WTC11 (cell line): ENCODE results near the gene ARHGAP26. TPM values are rescaled to one million over a fixed set of nuclear protein-coding genes. Genes with fewer than 3 reads are reported as not detected.
A peak's percentile ranks its signal among the peaks of the same experiment; 100 is the strongest.

Experiments used
- ATAC-seq: fragments of 200-7000 bp; cut with Tn5 transposase; 2 replicates; pipeline ENCODE4 v1.10.0; 2021; ENCODE audit warnings: mild to moderate bottlenecking, moderate library complexity
- CTCF ChIA-PET: fragments of 300-600 bp; sonication (Branson Sonifier 250); formaldehyde crosslinking; loops from one replicate; lab custom pipeline; 2021; ENCODE audit warnings: antibody characterized with exemption; lab: Charles Lee
- POLR2A ChIA-PET: fragments of 350-600 bp; sonication (Branson Sonifier 250); formaldehyde crosslinking; loops from one replicate; lab custom pipeline; 2021; ENCODE audit warnings: antibody characterized with exemption; lab: Charles Lee
- DNase-seq: peaks from one replicate; pipeline ENCODE4 v3.0.0; 2021; ENCODE audit warnings: low spot score
- H3K27ac Mint-ChIP-seq: 2 replicates; pipeline ENCODE4 v1.8.0; 2021; ENCODE audit warnings: mixed read lengths
- H3K27me3 Mint-ChIP-seq: 2 replicates; pipeline ENCODE4 v1.8.0; 2021; ENCODE audit warnings: low read depth, mild to moderate bottlenecking, moderate library complexity, mixed read lengths
- H3K36me3 Mint-ChIP-seq: 2 replicates; pipeline ENCODE4 v1.8.0; 2021; ENCODE audit warnings: mixed read lengths
- H3K4me1 Mint-ChIP-seq: 2 replicates; pipeline ENCODE4 v1.8.0; 2022; ENCODE audit warnings: mixed read lengths
- H3K4me3 Mint-ChIP-seq: 2 replicates; pipeline ENCODE4 v1.8.0; 2021; ENCODE audit warnings: mild to moderate bottlenecking, moderate library complexity, mixed read lengths
- H3K9me3 Mint-ChIP-seq: 2 replicates; pipeline ENCODE4 v1.8.0; 2021; ENCODE audit warnings: mixed read lengths
- ATF1 ChIP-seq: sonication (generic); formaldehyde crosslinking; IDR thresholded peaks from 2 replicates; pipeline ENCODE4 v1.8.1; 2023; ENCODE audit warnings: mild to moderate bottlenecking, moderate library complexity, missing genetic modification reagents
- NFYB ChIP-seq: sonication (generic); formaldehyde crosslinking; conservative IDR thresholded peaks from 2 replicates; pipeline ENCODE4 v1.8.0; 2022; ENCODE audit warnings: low read depth, missing genetic modification reagents
- NR2C2 ChIP-seq: sonication (generic); formaldehyde crosslinking; IDR thresholded peaks from 2 replicates; pipeline ENCODE4 v1.8.0; 2022; ENCODE audit warnings: mild to moderate bottlenecking, missing genetic modification reagents
- RELA ChIP-seq: sonication (generic); formaldehyde crosslinking; IDR thresholded peaks from 2 replicates; pipeline ENCODE4 v1.8.1; 2022; ENCODE audit warnings: missing genetic modification reagents, mild to moderate bottlenecking, borderline replicate concordance
- SOX15 ChIP-seq: fragments of 250-450 bp; sonication (Bioruptor Pico); IDR thresholded peaks from 2 replicates; pipeline ENCODE4 v1.9.0; 2021; ENCODE audit warnings: mild to moderate bottlenecking
- TEAD4 ChIP-seq: sonication (generic); formaldehyde crosslinking; IDR thresholded peaks from 2 replicates; pipeline ENCODE4 v1.8.0; 2022; ENCODE audit warnings: mild to moderate bottlenecking, missing genetic modification reagents
- ZNF263 ChIP-seq: sonication (generic); formaldehyde crosslinking; IDR thresholded peaks from 2 replicates; pipeline ENCODE4 v1.8.1; 2022; ENCODE audit warnings: low read depth, mild to moderate bottlenecking, moderate library complexity, missing genetic modification reagents
- ZNF423 ChIP-seq: fragments of 250-450 bp; sonication (Bioruptor Pico); IDR thresholded peaks from 2 replicates; pipeline ENCODE4 v2.1.2; 2022; ENCODE audit warnings: mild to moderate bottlenecking, moderate library complexity
- ZNF671 ChIP-seq: fragments of 250-450 bp; sonication (Bioruptor Pico); IDR thresholded peaks from 2 replicates; pipeline ENCODE4 v1.8.0; 2021; ENCODE audit warnings: mild to moderate bottlenecking
- total RNA-seq: library from RNA; stranded (reverse); gene quantifications from 3 replicates; pipeline ENCODE4 v1.2.3, GENCODE V29; 2021
- TF ChIP-seq, protein P1 (sequence below): sonication (generic); formaldehyde crosslinking; IDR thresholded peaks from 2 replicates; pipeline ENCODE4 v1.8.1; 2023; ENCODE audit warnings: mild to moderate bottlenecking, missing genetic modification reagents
- TF ChIP-seq, protein P2 (sequence below): fragments of 200-600 bp; IDR thresholded peaks from 2 replicates; pipeline ENCODE4 v1.8.0; 2022; ENCODE audit warnings: antibody characterized with exemption
- TF ChIP-seq, protein P3 (sequence below): sonication (generic); formaldehyde crosslinking; IDR thresholded peaks from 2 replicates; pipeline ENCODE4 v1.8.0; 2023; ENCODE audit warnings: missing genetic modification reagents, mild to moderate bottlenecking, borderline replicate concordance
- TF ChIP-seq, protein P4 (sequence below): sonication (generic); formaldehyde crosslinking; IDR thresholded peaks from 2 replicates; pipeline ENCODE4 v1.8.1; 2022; ENCODE audit warnings: low read depth, mild to moderate bottlenecking, moderate library complexity, missing genetic modification reagents, borderline replicate concordance
- TF ChIP-seq, protein P5 (sequence below): sonication (generic); formaldehyde crosslinking; IDR thresholded peaks from 2 replicates; pipeline ENCODE4 v1.8.0; 2023; ENCODE audit warnings: mild to moderate bottlenecking, missing genetic modification reagents
- TF ChIP-seq, protein P6 (sequence below): fragments of 250-450 bp; sonication (Bioruptor Pico); IDR thresholded peaks from 2 replicates; pipeline ENCODE4 v1.8.0; 2021; ENCODE audit warnings: mild to moderate bottlenecking
- TF ChIP-seq, protein P7 (sequence below): sonication (generic); formaldehyde crosslinking; IDR thresholded peaks from 2 replicates; pipeline ENCODE4 v1.8.1; 2022; ENCODE audit warnings: mild to moderate bottlenecking, missing genetic modification reagents, moderate library complexity, borderline replicate concordance

Gene ARHGAP26
- total RNA-seq, 1 experiment from 2014 or later, result 22.3 TPM

DNA sequence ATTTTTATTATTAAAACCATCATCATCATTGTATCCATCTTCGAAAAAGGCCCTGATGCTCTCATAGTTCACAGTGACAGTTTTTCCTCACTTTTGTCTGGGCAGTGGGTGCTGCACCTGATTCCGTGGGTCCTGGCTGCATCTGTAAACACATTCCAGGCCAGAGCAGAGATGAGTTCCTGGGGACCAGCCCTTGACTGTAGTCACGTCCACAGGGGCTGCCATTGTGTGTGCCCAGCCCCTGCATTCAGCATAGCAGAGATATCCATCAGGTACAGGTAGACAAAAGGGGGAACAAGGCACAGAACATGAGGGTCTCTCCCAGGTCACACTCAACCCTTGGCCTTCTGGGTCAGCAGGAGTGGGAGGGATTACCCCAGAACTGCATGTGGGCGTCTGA lies 444.3 kb downstream of the ARHGAP26 start:
- Mint-ChIP-seq H3K4me3 (no peak overlapping the region), H3K4me1 (peaks cover 30% of the 10 kb centered on the region), H3K27ac (no peak overlapping the region), H3K9me3 (no peaks in the 10 kb centered on the region), H3K36me3 (no peaks in the 10 kb centered on the region; the same call in 1 of the 2 replicates), H3K27me3 (no peaks in the 10 kb centered on the region)
- TF ChIP-seq ATF1 (CRISPR knock-in tag) (no peak), SOX15 (no peak), ZNF423 (CRISPR knock-in tag) (no peak), ZNF263 (CRISPR knock-in tag) (no peak)
- TF ChIP-seq, protein P1, sequence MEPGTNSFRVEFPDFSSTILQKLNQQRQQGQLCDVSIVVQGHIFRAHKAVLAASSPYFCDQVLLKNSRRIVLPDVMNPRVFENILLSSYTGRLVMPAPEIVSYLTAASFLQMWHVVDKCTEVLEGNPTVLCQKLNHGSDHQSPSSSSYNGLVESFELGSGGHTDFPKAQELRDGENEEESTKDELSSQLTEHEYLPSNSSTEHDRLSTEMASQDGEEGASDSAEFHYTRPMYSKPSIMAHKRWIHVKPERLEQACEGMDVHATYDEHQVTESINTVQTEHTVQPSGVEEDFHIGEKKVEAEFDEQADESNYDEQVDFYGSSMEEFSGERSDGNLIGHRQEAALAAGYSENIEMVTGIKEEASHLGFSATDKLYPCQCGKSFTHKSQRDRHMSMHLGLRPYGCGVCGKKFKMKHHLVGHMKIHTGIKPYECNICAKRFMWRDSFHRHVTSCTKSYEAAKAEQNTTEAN, result no peak
- TF ChIP-seq, protein P2, sequence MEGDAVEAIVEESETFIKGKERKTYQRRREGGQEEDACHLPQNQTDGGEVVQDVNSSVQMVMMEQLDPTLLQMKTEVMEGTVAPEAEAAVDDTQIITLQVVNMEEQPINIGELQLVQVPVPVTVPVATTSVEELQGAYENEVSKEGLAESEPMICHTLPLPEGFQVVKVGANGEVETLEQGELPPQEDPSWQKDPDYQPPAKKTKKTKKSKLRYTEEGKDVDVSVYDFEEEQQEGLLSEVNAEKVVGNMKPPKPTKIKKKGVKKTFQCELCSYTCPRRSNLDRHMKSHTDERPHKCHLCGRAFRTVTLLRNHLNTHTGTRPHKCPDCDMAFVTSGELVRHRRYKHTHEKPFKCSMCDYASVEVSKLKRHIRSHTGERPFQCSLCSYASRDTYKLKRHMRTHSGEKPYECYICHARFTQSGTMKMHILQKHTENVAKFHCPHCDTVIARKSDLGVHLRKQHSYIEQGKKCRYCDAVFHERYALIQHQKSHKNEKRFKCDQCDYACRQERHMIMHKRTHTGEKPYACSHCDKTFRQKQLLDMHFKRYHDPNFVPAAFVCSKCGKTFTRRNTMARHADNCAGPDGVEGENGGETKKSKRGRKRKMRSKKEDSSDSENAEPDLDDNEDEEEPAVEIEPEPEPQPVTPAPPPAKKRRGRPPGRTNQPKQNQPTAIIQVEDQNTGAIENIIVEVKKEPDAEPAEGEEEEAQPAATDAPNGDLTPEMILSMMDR, result no peak
- TF ChIP-seq, protein P3, sequence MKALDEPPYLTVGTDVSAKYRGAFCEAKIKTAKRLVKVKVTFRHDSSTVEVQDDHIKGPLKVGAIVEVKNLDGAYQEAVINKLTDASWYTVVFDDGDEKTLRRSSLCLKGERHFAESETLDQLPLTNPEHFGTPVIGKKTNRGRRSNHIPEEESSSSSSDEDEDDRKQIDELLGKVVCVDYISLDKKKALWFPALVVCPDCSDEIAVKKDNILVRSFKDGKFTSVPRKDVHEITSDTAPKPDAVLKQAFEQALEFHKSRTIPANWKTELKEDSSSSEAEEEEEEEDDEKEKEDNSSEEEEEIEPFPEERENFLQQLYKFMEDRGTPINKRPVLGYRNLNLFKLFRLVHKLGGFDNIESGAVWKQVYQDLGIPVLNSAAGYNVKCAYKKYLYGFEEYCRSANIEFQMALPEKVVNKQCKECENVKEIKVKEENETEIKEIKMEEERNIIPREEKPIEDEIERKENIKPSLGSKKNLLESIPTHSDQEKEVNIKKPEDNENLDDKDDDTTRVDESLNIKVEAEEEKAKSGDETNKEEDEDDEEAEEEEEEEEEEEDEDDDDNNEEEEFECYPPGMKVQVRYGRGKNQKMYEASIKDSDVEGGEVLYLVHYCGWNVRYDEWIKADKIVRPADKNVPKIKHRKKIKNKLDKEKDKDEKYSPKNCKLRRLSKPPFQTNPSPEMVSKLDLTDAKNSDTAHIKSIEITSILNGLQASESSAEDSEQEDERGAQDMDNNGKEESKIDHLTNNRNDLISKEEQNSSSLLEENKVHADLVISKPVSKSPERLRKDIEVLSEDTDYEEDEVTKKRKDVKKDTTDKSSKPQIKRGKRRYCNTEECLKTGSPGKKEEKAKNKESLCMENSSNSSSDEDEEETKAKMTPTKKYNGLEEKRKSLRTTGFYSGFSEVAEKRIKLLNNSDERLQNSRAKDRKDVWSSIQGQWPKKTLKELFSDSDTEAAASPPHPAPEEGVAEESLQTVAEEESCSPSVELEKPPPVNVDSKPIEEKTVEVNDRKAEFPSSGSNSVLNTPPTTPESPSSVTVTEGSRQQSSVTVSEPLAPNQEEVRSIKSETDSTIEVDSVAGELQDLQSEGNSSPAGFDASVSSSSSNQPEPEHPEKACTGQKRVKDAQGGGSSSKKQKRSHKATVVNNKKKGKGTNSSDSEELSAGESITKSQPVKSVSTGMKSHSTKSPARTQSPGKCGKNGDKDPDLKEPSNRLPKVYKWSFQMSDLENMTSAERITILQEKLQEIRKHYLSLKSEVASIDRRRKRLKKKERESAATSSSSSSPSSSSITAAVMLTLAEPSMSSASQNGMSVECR, result no peak
- TF ChIP-seq, protein P4, sequence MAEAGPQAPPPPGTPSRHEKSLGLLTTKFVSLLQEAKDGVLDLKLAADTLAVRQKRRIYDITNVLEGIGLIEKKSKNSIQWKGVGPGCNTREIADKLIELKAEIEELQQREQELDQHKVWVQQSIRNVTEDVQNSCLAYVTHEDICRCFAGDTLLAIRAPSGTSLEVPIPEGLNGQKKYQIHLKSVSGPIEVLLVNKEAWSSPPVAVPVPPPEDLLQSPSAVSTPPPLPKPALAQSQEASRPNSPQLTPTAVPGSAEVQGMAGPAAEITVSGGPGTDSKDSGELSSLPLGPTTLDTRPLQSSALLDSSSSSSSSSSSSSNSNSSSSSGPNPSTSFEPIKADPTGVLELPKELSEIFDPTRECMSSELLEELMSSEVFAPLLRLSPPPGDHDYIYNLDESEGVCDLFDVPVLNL, result no peak
- CTCF ChIA-PET, result no interaction called here
- DNase-seq, result no peak
- POLR2A ChIA-PET, result no interaction called here
- peak; percentile 27; the same call in 1 of the 2 replicates for ATAC-seq

DNA sequence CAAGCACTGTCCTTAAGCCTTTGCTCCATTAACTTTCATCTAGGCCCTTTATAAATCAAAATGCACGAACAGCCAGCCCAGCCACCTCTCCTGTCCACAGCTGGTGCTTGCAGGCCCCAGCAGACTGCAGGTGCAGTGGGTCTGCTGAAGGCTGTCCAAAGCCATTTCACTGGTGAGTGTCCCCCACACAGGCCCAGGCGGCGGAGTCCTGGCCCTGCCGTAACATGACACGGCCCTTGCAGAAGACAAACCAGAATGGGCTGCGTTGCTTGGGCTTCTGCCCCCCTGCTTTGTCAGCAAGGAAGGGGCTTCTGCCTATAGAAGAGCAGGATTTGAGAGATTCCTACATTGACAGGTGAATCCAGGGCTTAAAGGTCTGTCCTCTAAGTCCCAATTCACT lies 444.7 kb downstream of the ARHGAP26 start:
- no peak overlapping the region for H3K4me3 Mint-ChIP-seq
- no peak for DNase-seq
- TF ChIP-seq, protein P5, sequence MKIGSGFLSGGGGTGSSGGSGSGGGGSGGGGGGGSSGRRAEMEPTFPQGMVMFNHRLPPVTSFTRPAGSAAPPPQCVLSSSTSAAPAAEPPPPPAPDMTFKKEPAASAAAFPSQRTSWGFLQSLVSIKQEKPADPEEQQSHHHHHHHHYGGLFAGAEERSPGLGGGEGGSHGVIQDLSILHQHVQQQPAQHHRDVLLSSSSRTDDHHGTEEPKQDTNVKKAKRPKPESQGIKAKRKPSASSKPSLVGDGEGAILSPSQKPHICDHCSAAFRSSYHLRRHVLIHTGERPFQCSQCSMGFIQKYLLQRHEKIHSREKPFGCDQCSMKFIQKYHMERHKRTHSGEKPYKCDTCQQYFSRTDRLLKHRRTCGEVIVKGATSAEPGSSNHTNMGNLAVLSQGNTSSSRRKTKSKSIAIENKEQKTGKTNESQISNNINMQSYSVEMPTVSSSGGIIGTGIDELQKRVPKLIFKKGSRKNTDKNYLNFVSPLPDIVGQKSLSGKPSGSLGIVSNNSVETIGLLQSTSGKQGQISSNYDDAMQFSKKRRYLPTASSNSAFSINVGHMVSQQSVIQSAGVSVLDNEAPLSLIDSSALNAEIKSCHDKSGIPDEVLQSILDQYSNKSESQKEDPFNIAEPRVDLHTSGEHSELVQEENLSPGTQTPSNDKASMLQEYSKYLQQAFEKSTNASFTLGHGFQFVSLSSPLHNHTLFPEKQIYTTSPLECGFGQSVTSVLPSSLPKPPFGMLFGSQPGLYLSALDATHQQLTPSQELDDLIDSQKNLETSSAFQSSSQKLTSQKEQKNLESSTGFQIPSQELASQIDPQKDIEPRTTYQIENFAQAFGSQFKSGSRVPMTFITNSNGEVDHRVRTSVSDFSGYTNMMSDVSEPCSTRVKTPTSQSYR (CRISPR knock-in tag), result no peak
- TF ChIP-seq, protein P6, sequence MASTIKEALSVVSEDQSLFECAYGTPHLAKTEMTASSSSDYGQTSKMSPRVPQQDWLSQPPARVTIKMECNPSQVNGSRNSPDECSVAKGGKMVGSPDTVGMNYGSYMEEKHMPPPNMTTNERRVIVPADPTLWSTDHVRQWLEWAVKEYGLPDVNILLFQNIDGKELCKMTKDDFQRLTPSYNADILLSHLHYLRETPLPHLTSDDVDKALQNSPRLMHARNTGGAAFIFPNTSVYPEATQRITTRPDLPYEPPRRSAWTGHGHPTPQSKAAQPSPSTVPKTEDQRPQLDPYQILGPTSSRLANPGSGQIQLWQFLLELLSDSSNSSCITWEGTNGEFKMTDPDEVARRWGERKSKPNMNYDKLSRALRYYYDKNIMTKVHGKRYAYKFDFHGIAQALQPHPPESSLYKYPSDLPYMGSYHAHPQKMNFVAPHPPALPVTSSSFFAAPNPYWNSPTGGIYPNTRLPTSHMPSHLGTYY (CRISPR knock-in tag), result no peak
- no peak for TF ChIP-seq NFYB (CRISPR knock-in tag)
- no peak for TF ChIP-seq ZNF671 (CRISPR knock-in tag)
- no peak for TF ChIP-seq NR2C2
- TF ChIP-seq TEAD4 (CRISPR knock-in tag), result no peak
- no peak for TF ChIP-seq RELA
- TF ChIP-seq, protein P7, sequence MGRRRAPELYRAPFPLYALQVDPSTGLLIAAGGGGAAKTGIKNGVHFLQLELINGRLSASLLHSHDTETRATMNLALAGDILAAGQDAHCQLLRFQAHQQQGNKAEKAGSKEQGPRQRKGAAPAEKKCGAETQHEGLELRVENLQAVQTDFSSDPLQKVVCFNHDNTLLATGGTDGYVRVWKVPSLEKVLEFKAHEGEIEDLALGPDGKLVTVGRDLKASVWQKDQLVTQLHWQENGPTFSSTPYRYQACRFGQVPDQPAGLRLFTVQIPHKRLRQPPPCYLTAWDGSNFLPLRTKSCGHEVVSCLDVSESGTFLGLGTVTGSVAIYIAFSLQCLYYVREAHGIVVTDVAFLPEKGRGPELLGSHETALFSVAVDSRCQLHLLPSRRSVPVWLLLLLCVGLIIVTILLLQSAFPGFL (CRISPR knock-in tag), result no peak
- CTCF ChIA-PET, result no interaction called here
- H3K36me3 Mint-ChIP-seq, result no peaks in the 10 kb centered on the region; the same call in 1 of the 2 replicates
- no peaks in the 10 kb centered on the region for H3K27me3 Mint-ChIP-seq
- ATAC-seq, result peak; percentile 47
- no peaks in the 10 kb centered on the region for H3K9me3 Mint-ChIP-seq
- H3K4me1 Mint-ChIP-seq, result peaks cover 30% of the 10 kb centered on the region
- H3K27ac Mint-ChIP-seq, result no peak overlapping the region
- POLR2A ChIA-PET, result no interaction called here
